ENCODE data around the gene SLC25A52. TPM values are rescaled to one million over a fixed set of nuclear protein-coding genes. Genes with fewer than 3 reads are reported as not detected.
"Not testable (repeated sequence)": the region's sequence is repeated elsewhere in the genome, so short reads cannot be mapped to it uniquely, and the experiment has no call there.

The SLC25A52 gene
- not detected for total RNA-seq

DNA sequence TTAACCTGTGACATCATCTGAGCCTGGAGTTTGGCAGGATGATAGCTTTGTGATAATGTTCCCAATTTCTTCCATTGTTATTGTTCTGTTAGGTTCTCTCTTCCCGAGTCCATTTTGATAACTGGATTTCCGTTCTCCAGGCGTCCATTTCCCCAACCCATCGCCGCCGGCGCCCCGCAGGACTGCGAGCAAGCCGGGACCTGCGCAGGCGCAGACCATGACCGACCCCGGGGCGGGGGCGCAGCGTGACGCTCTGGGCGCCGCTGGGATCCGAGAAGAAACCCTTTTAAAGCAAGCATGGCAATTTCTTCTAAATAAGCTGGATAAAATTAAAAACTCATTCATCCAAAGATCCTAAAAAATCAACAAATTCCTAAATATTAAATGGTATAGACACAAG, at the start of gene SLC25A52:
Gene SLC25A52 (minus strand): TSS at position 186 of the 400 bp plus-strand sequence. CDS start 219 bp downstream, outside the sequence.
- DNase-seq (ENCODE audit: low spot score) = no peak
- TF ChIP-seq, protein P1, sequence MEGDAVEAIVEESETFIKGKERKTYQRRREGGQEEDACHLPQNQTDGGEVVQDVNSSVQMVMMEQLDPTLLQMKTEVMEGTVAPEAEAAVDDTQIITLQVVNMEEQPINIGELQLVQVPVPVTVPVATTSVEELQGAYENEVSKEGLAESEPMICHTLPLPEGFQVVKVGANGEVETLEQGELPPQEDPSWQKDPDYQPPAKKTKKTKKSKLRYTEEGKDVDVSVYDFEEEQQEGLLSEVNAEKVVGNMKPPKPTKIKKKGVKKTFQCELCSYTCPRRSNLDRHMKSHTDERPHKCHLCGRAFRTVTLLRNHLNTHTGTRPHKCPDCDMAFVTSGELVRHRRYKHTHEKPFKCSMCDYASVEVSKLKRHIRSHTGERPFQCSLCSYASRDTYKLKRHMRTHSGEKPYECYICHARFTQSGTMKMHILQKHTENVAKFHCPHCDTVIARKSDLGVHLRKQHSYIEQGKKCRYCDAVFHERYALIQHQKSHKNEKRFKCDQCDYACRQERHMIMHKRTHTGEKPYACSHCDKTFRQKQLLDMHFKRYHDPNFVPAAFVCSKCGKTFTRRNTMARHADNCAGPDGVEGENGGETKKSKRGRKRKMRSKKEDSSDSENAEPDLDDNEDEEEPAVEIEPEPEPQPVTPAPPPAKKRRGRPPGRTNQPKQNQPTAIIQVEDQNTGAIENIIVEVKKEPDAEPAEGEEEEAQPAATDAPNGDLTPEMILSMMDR (IDR thresholded peaks at IDR 0.05) = no peak
- no peak for ATAC-seq (ENCODE audit: low FRiP score)

GRCh38 chr18:31809049-31809448, 48.4 kb upstream of the SLC25A52 start:
- not testable (repeated sequence) for ATAC-seq (ENCODE audit: low FRiP score); DNase-seq (ENCODE audit: low spot score)

GRCh38 chr18:31801078-31801477, 40.4 kb upstream of the SLC25A52 start:
- TF ChIP-seq, protein P1 (IDR thresholded peaks at IDR 0.05) = no peak
- no peak for ATAC-seq (ENCODE audit: low FRiP score)
- no peak for DNase-seq (ENCODE audit: low spot score)

- not testable (repeated sequence) for ATAC-seq (ENCODE audit: low FRiP score)
Observed at GRCh38 chr18:31799257-31799656, 38.6 kb upstream of the SLC25A52 start.

GRCh38 chr18:31798399-31798798, 37.7 kb upstream of the SLC25A52 start:
- ATAC-seq (ENCODE audit: low FRiP score) (no peak), DNase-seq (ENCODE audit: low spot score) (no peak)
- TF ChIP-seq, protein P1 (IDR thresholded peaks at IDR 0.05) = no peak

More at GRCh38 chr18:31799257-31799656, 38.6 kb upstream of the SLC25A52 start:
- not testable (repeated sequence) for DNase-seq (ENCODE audit: low spot score)

- DNase-seq (ENCODE audit: low spot score) (no peak), ATAC-seq (ENCODE audit: low FRiP score) (no peak)
- TF ChIP-seq, protein P1 (IDR thresholded peaks at IDR 0.05) = no peak
Observed at GRCh38 chr18:31795747-31796146, 35.1 kb upstream of the SLC25A52 start.

GRCh38 chr18:31793531-31793930, 32.9 kb upstream of the SLC25A52 start:
- DNase-seq (ENCODE audit: low spot score) = no peak
- no peak for ATAC-seq (ENCODE audit: low FRiP score)
- TF ChIP-seq, protein P1 (IDR thresholded peaks at IDR 0.05) = no peak

- no peak for DNase-seq (ENCODE audit: low spot score)
- TF ChIP-seq, protein P1 (IDR thresholded peaks at IDR 0.05) = no peak
- no peak for ATAC-seq (ENCODE audit: low FRiP score)
Observed at GRCh38 chr18:31792580-31792911, 31.9 kb upstream of the SLC25A52 start.

Data from omental fat pad (tissue), 4 donors.